GM18519 (cell line): ENCODE measurements around the gene GAL.

Source experiments
- ATAC-seq: cut with Tn5 transposase; IDR thresholded peaks from one replicate; pipeline ENCODE4 v1.9.1; 2021; ENCODE audit warnings: mild to moderate bottlenecking, moderate library complexity; ENCODE audit not compliant: unreplicated experiment, low FRiP score

GAL gene

GRCh38 chr11:68704887-68705286 is 20.5 kb downstream of the GAL start:
- no peak for ATAC-seq

DNA sequence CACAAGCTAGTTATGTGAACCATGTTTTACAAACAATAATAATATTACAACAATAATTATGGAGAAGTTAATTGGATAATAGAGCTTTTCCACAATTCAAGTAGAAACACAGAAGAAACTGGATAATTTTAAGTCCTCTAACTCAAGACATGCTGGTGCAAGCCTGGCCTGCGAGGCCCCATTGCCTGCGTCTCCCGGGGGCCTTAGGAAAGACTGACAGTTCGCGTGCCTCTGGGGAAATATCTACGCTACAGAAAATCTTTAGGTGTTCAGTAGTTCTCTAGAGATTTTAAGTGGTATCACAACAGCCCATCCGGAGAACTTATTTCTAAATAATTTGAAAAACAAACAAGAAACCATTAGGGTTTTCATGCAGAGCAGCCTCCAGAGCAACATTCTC is 23.2 kb downstream of the GAL start:
- ATAC-seq, result no peak

GRCh38 chr11:68709062-68709461 is 24.7 kb downstream of the GAL start:
- no peak for ATAC-seq

GRCh38 chr11:68710409-68710808 is 26.1 kb downstream of the GAL start:
- ATAC-seq, result no peak

DNA sequence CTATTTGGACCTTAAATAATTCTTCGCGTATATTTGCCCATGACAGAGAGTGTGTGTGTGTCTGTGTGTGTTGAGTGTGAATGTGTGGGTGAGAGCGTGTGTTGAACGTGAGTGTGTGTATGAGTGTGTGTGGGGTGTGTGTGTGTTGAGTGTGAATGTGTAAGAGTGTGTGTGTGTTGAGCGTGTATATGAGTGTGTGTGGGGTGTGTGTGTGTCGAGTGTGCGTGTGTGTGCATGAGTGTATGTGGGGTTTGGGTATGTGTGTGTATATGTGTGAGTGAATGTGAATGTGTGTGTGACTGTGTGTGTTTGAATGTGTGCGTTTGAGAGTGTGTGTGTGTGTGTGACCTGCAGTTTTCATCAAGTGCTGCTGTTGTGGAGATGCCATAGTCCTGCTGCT is 26.8 kb downstream of the GAL start:
- no peak for ATAC-seq

DNA sequence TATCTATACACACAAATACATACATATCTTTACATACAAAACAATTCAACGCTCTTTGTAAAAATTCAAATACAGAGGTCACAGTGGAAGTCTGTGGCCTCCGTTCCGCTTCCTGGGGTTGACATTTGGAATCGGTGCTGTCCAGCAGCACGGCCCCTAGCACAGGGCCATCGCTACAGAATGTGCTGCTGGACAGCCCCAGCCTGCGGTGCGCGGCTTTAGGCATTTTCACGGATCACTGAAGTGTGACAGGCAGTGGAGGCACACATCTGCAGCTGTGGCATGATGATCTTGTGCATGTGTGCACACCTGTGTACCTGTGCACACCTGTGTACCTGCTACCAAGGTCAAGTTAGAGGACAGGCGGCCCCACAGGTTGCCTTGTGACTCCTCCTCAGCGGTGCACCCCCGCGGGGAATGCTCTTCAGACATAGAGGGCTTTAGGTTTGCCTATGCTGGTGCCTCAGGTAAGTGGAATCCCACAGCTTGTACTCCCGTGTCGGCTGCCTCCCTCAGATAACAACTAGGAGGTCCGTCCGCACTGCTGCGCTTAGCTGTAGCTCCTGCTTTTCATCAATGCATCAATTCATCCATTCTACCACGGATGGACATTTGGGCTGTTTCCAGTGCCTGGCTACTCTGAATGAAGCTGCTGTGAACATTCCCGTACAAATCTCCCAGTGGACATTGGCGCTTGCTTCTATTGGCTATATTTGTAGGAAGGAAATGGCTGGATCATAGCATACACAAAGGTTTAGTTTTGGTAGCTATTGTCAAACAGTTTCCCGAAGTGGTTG is 29.9 kb downstream of the GAL start:
- ATAC-seq, result no peak

GRCh38 chr11:68715456-68716122 is 31.2 kb downstream of the GAL start:
- ATAC-seq, result no peak

DNA sequence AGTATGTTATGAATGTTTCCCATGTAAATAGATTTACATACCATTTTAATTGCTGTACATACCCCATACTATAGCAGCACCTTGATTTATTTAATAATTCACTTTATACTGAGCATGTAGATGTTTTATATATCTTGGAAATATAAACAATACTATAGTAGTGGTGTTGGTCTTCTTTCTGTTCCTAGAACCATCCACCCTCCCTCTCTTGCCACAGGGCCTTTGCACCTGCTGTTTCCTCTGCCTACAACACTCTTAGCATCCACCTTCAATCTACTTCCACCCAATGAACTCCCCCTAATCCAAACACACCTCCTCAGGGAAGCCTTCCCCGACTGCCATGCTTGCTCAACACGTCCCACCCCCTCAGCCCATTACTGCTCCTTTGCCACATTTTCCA is 36.7 kb downstream of the GAL start:
- ATAC-seq, result no peak

- no peak for ATAC-seq
Measured at GRCh38 chr11:68722143-68722542, 37.8 kb downstream of the GAL start.

GRCh38 chr11:68724293-68724692 is 39.9 kb downstream of the GAL start:
- ATAC-seq, result no peak

GRCh38 chr11:68727783-68728182 is 43.4 kb downstream of the GAL start:
- ATAC-seq, result no peak

- ATAC-seq, result no peak
Measured at GRCh38 chr11:68734111-68734510, 49.8 kb downstream of the GAL start.

DNA sequence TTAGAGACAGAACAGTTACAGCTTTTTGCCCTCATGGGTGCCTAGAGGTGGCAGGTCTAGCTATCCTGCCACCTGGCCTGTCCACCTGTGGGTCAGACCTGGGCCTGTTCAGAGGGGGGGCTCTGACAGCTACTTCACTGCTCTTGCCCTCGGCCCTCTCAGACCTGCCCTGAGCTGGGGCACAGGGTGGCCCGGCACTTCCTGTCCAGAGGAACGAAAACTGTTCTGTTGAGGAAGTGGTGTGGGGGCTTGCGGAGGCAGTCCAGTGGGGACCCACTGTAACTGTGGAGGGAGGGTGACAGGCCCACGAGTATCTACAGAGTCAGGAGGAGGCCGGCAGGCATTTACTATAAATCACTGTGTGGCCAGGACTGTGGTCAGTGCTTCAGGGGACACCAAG is 50.8 kb downstream of the GAL start:
- ATAC-seq, result no peak

- no peak for ATAC-seq
Measured at GRCh38 chr11:68735646-68736045, 51.3 kb downstream of the GAL start.
